ENCODE measurements around the gene NLRP1. TPM values are rescaled to one million over a fixed set of nuclear protein-coding genes. Genes with fewer than 3 reads are reported as not detected.
"Not testable (repeated sequence)": the region's sequence is repeated elsewhere in the genome, so short reads cannot be mapped to it uniquely, and the experiment has no call there.

NLRP1 gene
- total RNA-seq, 2 donors from 2014 or later: 11.4 to 16.5 TPM

DNA sequence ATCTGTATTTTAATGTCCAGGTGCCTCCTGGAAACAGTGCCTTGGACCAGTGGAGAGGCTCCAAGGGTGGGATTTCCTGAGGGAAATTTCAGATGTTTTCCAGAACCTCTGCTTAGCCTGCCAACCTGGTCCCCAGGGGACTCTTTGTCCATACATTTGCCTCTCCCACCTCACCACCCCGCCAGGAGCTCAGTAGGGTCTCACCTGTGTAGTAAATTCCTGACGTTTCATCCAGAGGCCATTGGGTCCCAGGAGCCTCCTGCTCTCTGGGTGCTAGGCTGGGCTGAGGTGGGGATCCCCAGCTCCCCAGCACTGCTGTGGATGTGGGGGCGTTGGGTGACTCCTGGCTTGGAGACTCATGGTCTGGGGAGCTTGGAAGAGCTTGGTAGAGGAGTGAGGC is 2.7 kb downstream of the NLRP1 start:
- DNase-seq (ENCODE audit: low spot score): no peak
- Histone ChIP-seq H3K36me3 (no peaks in the 10 kb centered on the region), H3K27ac (no peak overlapping the region), H3K9me3 (no peaks in the 10 kb centered on the region), H3K4me1 (peaks cover 0 to 34% of the 10 kb centered on the region in 2 donors), H3K27me3 (no peaks in the 10 kb centered on the region), H3K4me3 (no peak overlapping the region)
- TF ChIP-seq, protein P1, sequence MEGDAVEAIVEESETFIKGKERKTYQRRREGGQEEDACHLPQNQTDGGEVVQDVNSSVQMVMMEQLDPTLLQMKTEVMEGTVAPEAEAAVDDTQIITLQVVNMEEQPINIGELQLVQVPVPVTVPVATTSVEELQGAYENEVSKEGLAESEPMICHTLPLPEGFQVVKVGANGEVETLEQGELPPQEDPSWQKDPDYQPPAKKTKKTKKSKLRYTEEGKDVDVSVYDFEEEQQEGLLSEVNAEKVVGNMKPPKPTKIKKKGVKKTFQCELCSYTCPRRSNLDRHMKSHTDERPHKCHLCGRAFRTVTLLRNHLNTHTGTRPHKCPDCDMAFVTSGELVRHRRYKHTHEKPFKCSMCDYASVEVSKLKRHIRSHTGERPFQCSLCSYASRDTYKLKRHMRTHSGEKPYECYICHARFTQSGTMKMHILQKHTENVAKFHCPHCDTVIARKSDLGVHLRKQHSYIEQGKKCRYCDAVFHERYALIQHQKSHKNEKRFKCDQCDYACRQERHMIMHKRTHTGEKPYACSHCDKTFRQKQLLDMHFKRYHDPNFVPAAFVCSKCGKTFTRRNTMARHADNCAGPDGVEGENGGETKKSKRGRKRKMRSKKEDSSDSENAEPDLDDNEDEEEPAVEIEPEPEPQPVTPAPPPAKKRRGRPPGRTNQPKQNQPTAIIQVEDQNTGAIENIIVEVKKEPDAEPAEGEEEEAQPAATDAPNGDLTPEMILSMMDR (IDR thresholded peaks at IDR 0.05): no peak

DNA sequence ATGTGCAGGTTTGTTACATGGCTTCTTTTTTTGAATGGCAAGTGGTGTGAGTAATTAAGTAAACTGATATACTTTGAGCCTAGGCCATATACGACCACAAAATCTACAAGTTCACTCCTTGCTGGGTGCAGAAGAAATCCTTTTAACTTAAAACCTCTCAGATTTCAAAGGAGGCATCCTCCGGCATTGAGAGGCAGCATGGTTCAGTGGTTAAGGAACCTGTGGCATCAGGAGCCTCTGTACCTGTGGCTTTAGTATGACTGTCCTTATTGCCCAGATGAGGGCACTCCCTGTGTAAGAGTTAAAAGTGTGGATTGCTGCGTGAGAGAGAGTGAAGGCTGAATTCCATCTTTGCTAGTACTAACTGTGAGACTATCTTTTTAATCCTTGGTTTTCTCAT is 3.3 kb downstream of the NLRP1 start:
- no peak for DNase-seq (ENCODE audit: low spot score)
- Histone ChIP-seq H3K36me3 (no peaks in the 10 kb centered on the region), H3K27me3 (no peaks in the 10 kb centered on the region), H3K4me1 (peaks cover 0 to 32% of the 10 kb centered on the region in 2 donors), H3K27ac (no peak overlapping the region), H3K9me3 (no peaks in the 10 kb centered on the region), H3K4me3 (no peak overlapping the region)
- TF ChIP-seq, protein P1 (IDR thresholded peaks at IDR 0.05): no peak

DNA sequence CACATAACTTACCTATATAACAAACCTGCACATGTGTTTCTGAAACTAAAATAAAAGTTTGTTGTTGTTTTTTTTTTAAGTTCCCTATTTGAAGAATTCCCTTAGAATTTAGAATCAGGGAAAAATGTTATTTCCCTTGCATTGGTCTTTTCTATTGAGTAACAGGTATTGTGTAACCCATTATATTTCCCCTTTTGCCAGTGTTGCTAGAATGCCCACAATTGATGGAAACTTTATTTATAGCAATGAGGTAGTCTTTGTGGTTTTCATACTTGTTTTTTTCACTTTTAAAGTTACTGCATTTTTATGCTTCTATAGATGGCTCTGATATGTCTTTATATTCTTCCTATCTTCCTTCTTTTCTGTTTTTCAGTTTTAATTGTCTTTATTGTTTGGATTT is 3.9 kb downstream of the NLRP1 start:
- Histone ChIP-seq H3K27ac (no peak overlapping the region), H3K27me3 (no peaks in the 10 kb centered on the region), H3K9me3 (no peaks in the 10 kb centered on the region), H3K36me3 (no peaks in the 10 kb centered on the region), H3K4me1 (peaks cover 0 to 26% of the 10 kb centered on the region in 2 donors), H3K4me3 (no peak overlapping the region)
- TF ChIP-seq, protein P1 (IDR thresholded peaks at IDR 0.05): no peak
- DNase-seq (ENCODE audit: low spot score): no peak

DNA sequence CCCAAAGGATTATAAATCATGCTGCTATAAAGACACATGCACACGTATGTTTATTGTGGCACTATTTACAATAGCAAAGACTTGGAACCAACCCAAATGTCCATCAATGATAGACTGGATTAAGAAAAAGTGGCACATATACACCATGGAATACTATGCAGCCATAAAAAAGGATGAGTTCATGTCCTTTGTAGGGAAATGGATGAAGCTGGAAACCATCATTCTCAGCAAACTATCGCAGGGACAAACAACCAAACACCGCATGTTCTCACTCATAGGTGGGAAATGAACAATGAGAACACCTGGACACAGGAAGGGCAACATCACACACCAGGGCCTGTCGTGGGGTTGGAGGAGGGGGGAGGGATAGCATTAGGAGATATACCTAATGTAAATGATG is 5.5 kb downstream of the NLRP1 start:
- DNase-seq (ENCODE audit: low spot score); H3K9me3 ChIP-seq; H3K4me3 ChIP-seq; H3K27me3 ChIP-seq; H3K36me3 ChIP-seq; H3K27ac ChIP-seq: not testable (repeated sequence)
- peaks cover 0 to 16% of the 10 kb centered on the region in 2 donors for H3K4me1 ChIP-seq

- H3K36me3 ChIP-seq: peaks cover 13% of the 10 kb centered on the region
- not testable (repeated sequence) for H3K27ac ChIP-seq
These were observed 11.3 kb downstream of the NLRP1 start for GRCh38 chr17:5573017-5573416.

GRCh38 chr17:5571281-5571680 is 13.0 kb downstream of the NLRP1 start:
- H3K27ac ChIP-seq: no peak overlapping the region
- peaks cover 0 to 26% of the 10 kb centered on the region in 2 donors for H3K9me3 ChIP-seq
- peaks cover 18% of the 10 kb centered on the region for H3K36me3 ChIP-seq
- H3K4me3 ChIP-seq: no peak overlapping the region
- no peaks in the 10 kb centered on the region for H3K4me1 ChIP-seq
- no peaks in the 10 kb centered on the region for H3K27me3 ChIP-seq
- TF ChIP-seq, protein P1 (IDR thresholded peaks at IDR 0.05): no peak
- DNase-seq (ENCODE audit: low spot score): no peak

More at GRCh38 chr17:5573017-5573416, 11.3 kb downstream of the NLRP1 start:
- not testable (repeated sequence) for H3K27me3 ChIP-seq; H3K4me3 ChIP-seq; H3K4me1 ChIP-seq; DNase-seq (ENCODE audit: low spot score)
- peaks cover 0 to 26% of the 10 kb centered on the region in 2 donors for H3K9me3 ChIP-seq

GRCh38 chr17:5565808-5566207 is 18.5 kb downstream of the NLRP1 start:
- Histone ChIP-seq H3K4me3 (no peak overlapping the region), H3K9me3 (no peaks in the 10 kb centered on the region), H3K4me1 (no peaks in the 10 kb centered on the region), H3K36me3 (peaks cover 4% of the 10 kb centered on the region), H3K27me3 (no peaks in the 10 kb centered on the region), H3K27ac (no peak overlapping the region)
- DNase-seq (ENCODE audit: low spot score): no peak
- TF ChIP-seq, protein P1 (IDR thresholded peaks at IDR 0.05): no peak

All from right atrium auricular region (tissue), 2 donors.